ENCODE results near the gene RER1.

The RER1 gene

DNA sequence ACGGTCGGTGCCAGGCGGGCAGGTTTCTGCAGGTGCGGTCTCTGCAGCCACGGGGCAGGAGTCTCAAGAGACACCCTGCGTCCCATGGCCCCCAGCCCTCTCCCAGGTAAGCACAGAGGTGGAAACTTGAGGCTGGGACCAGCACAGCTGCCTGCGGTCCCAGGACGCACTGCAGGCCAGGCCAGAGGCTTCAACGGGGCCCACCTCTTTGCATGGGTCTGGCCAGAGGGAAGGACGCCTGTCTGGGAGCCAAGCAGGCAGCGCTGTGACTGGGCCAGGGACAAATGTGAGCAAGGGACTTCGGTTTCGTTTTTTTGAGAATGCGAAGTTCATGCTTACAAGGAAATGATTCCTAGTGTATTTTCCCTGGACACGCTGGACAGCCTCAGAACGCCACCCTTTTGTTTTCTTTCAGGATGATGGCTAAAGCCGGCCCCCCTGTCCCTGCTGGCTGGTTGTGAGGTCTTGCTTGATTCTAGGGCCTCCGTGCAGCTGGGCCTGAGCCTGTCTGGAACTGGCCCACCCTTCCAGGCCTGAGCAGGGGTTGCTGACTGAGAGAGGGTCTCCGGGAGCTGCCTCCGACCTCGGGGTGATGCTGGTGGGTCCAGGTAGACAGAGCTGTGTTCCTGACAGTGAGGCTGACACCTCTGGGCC lies 38.6 kb upstream of the RER1 start:
- in situ Hi-C loops (cut with HindIII; ENCODE audit: low pct_ligation_motif_present, low pct_unique_long_range_greater_than_20kb, low sequenced_read_pairs) = no loop called here
- no peak for DNase-seq

DNA sequence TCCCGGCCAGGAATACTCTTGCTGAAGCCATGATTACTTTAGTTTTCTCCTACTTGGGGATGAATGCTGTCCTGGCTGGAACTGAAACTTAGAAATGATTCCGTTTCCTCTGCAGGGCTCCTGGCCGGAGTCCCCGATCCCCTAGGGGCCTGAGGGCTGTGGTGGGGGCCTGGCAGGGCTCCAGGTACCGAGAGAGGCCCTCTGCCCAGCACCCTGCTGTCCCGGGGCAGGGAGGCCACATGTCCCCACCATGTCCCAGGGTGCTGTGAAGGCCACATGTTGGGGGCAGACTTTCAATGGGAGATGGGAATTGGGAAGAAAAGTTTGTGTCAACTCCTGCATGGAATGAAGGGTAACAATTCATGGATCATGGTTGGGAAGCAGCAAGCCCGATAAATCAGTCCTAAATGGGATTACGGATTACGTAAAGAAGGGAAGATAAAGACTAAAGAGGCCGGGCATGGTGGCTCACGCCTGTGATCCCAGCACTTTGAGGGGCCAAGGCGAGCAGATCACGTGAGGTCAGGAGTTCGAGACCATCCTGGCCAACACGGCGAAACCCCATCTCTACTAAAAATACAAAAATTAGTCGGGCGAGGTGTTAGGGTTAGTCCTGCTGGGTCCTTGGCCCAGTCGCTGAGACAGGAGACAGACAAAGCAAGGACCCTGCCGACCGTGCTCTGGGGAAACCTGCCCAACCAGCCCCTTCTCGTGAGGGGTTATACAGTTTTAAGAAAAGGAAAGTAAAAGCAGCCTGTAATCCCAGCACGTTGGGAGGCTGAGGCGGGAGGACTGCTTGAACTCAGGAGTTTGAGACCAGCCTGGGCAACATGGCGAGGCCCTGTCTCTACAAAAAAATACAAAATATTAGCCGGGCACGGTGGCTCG lies 37.8 kb upstream of the RER1 start:
- in situ Hi-C loops (cut with HindIII; ENCODE audit: low pct_ligation_motif_present, low pct_unique_long_range_greater_than_20kb, low sequenced_read_pairs) = no loop called here
- no peak for DNase-seq

DNA sequence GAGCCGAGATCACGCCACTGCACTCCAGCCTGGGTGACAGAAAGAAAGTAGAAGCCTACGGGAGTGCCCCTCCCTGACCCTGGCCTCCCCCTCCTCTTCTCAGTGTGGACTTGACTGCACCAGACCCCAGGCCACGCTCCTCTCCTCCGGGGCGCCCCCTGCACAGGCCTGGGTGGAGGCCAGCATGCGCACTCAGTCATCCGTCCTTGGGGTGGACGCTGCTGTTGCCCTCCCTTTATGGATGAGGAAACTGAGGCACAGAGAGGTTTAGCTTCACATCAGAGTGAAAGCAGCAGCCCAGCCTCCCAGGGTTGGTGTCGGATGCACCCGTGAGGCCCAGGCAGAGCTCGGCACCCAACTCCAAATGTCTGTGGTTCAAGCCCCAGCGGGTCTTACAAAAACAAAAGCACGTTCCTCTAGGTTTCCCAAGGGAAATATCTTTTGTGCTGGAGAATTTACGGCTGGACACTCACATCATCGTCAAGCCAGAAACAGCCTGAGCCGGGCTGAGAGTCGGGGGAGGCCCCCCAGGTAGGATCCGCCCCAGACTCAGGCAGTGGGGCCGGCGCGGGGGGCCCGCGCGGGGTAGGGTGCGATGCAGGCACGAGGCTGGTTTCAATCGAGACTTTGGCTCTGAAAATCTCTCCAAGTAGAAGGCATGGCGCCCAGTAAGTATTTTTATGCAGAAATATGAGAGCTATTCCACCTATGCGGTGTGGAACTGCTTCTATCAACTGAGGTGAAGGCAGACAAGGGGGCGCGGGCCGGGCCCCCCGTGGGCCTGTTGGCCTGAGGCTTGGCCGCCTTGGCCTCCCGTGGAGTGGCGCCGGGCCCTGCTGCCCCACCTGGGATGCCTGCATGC lies 36.9 kb upstream of the RER1 start:
- DNase-seq = no peak
- in situ Hi-C loops (cut with HindIII; ENCODE audit: low pct_ligation_motif_present, low pct_unique_long_range_greater_than_20kb, low sequenced_read_pairs) = no loop called here

DNA sequence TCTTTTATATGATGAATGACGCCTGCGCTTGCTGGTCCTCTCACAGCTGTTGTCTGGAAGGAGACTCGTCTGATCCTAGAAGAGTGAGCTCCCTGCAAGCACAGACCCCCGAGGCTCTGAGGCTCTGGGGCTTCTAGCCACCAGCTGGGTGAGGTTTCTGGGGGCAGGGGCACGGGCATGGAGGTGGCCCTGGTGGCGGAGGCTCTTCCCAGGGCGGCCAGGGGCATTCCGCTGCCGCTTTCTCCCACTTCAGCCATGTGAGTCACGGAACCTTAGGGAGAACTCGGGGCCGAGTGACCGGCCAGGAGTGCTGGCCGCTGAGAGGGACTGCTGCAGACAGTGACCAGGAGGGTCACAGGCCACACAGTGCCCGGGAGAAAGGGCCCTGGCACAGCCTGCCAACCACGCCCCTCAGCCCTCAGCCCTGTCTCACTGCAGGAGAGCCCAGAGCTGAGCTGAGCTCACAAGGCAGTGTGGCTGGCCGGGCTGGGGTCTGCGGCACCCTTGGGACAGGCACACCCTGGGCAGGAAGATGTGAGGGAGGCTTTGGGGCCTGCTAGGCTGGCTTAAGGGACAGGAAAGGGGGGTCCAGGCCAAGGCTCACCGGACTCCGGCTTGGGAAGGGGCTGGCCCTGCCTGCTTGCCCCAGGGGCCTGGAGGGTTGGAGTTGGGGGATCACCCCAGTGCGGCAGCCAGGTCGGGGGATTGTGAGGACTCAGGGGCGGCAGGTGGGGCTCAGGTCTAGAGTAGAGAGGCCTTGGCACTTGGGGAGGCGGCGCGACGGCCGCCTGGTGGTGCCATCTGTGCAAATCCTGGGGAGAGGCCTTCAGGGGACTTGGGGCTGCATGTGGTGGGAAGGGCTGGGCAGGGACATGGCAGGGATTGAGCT lies 36.0 kb upstream of the RER1 start:
- no peak for DNase-seq
- in situ Hi-C loops (cut with HindIII; ENCODE audit: low pct_ligation_motif_present, low pct_unique_long_range_greater_than_20kb, low sequenced_read_pairs) = no loop called here

DNA sequence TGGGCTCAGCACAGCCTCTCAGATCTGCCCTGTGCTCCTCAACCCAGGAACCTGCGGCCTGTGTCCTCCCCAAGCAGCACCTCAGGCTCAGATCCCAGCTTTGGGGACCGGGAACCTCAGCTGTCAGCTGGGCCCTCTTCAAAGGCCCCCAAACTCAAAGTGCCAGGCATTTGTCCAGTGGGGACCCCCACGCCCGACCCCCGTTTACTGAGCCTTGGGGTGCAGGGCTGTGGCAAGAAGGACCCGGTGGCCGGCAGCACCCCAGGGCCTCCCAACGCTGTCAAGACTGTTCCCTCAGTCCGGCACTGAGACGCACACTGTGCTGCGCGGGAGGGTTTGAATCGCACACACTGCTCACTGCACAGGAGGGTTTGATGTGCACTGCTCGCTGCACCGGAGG lies 35.2 kb upstream of the RER1 start:
- in situ Hi-C loops (cut with HindIII; ENCODE audit: low pct_ligation_motif_present, low pct_unique_long_range_greater_than_20kb, low sequenced_read_pairs) = no loop called here
- DNase-seq = no peak

DNA sequence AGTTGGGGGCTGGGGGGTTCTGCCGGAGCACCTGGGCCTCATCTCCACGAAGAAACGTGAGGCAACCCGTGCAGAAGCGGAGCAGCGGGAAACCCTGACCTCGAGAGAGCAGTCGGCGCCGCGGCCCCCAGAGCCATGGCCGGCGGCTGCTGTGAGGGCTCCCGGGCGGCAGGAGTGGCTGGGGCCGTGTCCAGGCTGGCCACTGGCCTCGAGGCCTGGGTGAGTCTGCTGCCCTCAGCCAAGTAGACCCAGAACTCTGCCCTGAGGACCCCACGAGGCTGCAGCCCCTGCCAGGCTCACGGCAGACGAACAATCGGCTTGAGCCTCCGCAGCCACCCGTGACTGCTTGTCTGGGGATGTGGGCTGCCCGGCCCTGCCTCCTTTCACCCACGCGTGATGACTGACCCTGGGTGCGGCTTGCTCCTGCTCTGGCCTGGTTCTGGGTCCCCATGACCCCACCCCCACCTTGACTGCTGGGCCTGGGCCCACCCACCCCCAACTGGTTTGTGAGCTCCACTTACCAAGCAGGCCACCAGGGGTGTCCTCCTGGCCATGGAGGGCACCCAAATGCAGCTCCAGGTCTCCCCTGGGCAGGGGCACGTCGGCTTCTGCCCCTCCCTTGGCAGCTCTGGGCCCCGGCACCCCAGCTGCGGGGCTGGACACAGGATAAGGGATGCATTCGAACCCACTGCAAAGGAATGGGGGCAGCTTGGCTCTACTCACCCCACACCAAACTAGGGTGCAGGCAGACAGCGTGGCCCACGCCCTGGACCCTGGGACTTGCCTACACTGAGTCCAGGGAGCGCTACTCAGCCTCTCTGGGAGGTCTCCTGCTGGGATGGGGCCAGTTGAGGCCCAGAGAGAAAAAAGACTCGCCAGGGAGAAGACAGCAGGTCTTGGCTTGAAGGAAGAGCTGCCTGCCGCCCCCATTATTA lies 34.5 kb upstream of the RER1 start:
- no peak for DNase-seq
- in situ Hi-C loops (cut with HindIII; ENCODE audit: low pct_ligation_motif_present, low pct_unique_long_range_greater_than_20kb, low sequenced_read_pairs) = no loop called here

DNA sequence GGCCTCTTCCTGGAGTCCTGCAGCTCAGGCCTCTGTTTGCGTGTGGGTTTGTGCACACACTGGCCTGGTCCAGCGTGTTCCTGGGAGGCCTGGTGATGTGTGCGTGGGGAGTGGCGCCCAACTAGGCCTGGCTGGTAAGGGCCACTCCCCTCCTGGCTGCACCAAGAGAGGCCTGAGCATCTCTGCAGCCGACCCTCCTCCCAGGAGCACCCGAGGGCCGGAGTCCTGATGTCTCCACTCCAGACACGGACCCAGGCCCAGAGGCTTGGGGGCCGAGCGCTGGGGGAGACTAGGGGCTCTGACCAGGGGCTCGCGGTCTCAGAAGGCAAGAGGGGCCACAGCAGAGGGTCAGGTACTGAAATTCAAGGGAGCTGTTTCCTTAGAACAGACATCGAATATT lies 33.6 kb upstream of the RER1 start:
- in situ Hi-C loops (cut with HindIII; ENCODE audit: low pct_ligation_motif_present, low pct_unique_long_range_greater_than_20kb, low sequenced_read_pairs) = no loop called here
- no peak for DNase-seq

DNA sequence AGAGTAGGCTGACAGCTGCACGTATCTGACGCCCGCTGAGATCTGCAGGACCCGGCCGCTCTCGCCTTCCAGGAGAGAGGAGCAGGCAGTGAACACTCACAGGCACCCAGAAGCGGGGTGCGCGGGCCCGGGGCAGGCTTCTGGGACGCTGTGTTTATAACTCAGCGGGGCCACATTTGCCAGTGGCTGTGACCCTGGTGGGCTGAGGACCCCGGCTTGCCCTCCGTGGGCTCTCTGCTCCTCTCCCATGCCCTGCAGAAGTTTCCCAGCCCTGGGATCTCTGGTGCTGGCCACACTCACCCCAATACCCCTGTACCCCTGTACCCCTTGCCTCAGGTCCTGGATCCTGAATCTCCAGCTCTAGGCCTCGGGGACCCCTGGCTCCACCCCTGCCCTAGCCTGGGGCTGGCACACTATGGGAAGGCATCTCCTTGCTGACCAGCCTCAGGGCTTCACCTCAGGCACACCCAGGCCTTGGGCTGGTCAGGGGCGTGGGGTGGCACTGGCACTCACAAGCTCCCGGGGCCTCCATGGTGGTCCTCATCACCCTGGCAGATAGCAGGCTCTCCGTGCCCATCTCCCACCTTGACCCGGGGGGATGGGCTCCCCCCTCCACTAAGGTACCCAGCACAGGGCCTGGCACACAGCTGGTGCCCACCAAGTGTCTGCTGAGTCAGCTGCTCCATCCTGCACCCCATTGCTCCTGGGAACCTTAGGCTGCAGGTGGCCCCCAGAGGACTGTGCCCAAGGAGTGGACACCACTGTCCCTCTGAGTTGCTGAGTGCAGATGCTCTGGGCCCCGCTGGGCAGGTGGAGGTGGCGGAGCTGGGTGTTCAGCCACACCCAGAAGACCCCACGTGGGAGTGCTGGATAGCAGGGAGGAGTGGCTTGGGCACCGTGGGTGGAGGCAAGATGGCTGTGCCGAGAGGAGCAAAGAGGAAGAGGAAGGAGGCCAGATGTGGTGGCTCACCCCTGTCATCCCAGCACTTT lies 32.7 kb upstream of the RER1 start:
- no peak for DNase-seq
- in situ Hi-C loops (cut with HindIII; ENCODE audit: low pct_ligation_motif_present, low pct_unique_long_range_greater_than_20kb, low sequenced_read_pairs) = no loop called here

DNA sequence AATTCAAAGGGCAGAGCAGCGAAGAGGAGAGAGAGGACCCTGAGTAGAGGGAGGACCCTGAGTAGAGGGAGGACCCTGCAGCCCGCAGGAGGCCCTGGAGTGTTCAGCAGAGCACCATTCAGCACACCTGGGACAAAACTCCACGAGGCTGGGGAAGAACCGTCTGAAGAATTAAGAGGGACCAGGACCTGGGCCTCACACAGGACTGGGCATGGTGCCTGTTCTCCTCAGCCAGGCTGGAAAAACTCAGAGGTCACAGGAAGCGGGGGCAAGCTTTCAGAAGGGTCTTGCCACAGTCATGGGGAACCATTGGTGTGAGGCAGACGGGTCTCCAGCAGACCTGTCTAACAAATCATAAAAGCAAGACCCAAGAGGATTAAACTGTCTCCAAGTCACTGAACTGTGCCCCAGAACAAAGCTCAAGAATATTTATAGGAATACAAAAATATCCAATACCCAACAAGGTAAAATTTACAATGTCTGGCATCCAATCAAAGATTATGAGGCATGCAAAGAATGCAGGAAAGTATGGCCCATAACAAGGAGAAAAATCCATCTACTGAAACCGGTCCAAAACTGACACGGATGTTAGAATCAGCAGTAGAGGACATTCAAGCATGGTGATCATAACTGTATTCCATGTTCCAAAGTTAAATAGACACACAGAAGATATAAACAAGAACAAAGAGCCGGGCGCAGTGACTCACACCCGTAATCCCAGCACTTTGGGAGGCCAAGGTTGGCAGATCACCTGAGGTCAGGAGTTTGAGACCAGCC lies 30.9 kb upstream of the RER1 start:
- no peak for DNase-seq
- in situ Hi-C loops (cut with HindIII; ENCODE audit: low pct_ligation_motif_present, low pct_unique_long_range_greater_than_20kb, low sequenced_read_pairs) = no loop called here

DNA sequence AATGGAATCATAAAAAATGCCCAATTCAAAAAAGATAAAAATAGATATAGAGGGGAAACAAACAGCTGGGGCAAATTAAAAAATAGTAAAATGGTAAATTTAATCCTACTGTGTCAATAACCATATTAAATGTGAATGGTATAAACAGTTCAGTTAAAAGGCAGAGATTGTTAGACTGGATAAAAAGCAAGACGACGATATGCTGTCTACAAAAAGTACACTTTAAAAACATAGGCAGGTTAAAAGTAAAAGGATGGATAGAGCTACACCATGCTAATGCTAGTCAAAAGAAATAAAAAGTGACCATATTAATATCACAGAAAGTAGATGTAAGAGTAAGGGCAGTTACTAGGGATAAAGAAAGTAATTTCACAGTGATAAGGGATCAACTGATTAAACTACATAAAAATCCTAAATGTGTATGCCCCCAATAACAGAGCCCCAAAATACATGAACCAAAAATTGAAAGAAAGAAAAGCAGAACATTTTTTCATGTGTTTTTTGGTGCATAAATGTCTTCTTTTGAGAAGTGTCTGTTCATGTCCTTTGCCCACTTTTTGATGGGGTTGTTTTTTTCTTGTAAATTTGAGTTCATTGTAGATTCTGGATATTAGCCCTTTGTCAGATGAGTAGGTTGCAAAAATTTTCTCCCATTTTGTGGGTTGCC lies 27.7 kb upstream of the RER1 start:
- in situ Hi-C loops (cut with HindIII; ENCODE audit: low pct_ligation_motif_present, low pct_unique_long_range_greater_than_20kb, low sequenced_read_pairs) = no loop called here
- no peak for DNase-seq

DNA sequence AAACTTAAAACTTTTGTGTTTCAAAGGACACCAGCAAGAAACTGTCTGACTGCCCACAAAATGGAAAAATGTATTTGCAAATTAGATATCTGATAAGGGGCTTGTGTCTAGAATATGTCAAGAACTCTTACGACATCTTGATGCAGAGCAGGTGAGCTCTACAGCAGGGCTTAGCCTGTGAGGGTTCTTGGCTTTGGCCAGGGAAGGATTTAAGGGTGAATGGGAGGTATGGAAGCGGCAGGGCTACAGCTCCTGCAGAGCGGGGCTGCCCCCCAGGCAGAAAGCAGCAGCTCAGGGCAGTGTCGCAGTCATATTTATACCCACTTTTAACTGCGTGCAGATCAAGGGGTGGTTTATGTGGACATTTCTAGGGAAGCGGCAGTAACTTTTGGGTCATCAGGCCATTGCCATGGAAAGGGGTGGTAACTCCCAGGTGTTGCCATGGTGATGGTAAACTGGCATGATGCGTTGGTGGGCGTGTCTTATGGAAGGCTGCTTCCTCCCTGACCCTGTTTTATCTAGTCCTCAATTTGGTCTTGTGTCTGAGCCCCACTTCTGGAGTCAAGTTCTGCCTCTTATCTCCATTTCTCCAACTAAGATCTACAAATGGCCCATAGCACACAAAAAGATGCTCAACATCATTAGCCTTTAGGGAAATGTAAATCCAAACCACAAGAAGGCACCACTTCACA lies 23.4 kb upstream of the RER1 start:
- no peak for DNase-seq
- in situ Hi-C loops (cut with HindIII; ENCODE audit: low pct_ligation_motif_present, low pct_unique_long_range_greater_than_20kb, low sequenced_read_pairs) = no loop called here

DNA sequence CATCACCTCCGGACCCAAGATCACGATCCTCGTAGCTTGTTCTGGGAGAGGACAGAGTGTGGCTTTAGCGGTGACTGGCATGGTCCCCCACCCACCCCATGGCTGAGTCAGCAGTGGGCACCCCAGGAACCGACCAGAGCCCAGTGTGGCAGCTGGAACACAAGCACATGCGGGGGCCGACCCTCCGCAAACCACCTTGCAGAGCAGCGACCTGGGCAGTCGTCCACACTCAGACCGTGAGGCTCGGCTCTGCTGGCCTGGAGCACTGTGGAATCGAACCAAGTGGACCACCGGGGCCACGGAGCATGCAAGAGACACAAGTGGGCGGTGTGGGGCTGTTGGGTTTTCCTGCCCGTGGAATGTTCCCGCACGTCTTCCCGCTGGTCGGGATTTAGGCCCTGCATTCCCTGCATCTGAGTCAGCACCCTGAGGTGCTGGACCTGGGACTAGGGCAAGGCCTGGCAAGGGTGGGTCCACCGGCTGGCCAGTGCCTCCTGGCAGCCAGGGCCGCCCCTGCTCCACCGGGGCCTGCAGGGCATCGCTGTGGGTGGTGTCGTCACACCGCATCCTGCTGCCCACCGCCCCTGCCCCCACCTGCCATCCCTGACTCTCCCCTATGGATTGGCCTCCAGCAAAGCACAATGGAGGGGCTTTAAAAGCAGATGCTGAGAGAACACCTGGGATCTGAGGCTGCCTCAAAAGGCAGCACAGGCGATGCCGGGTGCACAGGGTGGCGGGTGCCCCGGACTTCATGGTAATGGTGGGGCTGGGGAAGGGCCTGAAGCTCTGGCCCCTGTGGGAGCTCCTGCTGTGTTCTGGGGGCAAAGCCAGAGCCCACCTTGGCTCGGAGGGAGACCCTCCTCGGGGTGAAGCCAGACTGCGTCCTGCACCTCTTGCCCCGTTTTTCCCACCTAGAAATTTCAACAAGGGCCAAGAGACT lies 18.8 kb upstream of the RER1 start:
- in situ Hi-C loops (cut with HindIII; ENCODE audit: low pct_ligation_motif_present, low pct_unique_long_range_greater_than_20kb, low sequenced_read_pairs) = no loop called here
- peak; percentile 14 for DNase-seq

DNA sequence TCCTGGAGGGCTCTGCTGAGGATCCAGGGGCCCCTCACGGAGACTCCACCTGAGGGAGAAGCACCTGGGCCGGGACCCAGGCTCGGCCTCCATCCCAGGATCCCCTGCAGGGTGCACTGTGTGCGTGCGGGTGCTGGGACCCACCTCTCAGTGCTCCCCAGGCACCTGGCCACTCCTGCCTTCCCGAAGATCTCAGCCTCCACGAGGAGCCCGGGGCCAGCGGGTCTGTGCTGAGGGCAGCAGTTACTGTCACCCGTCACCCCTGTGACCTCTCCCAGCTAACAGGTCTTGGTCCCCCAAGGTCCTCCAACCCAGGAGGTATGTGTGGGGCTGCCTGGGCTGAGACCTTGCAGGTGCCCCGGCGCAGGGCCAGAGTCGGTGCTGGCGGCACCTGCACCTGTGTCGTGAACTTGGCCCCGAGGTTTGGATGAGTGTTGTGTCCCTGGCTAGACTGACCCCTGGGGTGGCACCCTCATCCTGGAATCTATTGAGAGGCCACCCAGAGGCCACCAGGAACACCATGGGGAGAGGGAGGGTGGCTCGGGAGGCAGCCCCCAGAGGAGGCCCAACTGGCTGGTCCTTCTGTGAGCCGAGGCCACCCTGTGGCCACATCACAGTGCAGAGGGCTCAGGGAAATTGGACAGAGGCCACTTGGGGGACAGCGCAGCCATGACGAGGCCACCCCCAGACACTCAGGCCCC lies 17.9 kb upstream of the RER1 start:
- in situ Hi-C loops (cut with HindIII; ENCODE audit: low pct_ligation_motif_present, low pct_unique_long_range_greater_than_20kb, low sequenced_read_pairs) = no loop called here
- no peak for DNase-seq
